CD8-positive, alpha-beta memory T cell (primary cell): ENCODE results near the gene CPPED1. TPM values are rescaled to one million over a fixed set of nuclear protein-coding genes. Genes with fewer than 3 reads are reported as not detected.

ENCODE experiments used
- CTCF ChIA-PET: fragments of 350-600 bp; sonication (Branson Sonifier 250); formaldehyde crosslinking; loops from one replicate; lab custom pipeline; 2021; ENCODE audit warnings: antibody characterized with exemption; lab: Charles Lee
- POLR2A ChIA-PET: fragments of 350-600 bp; sonication (Branson Sonifier 250); formaldehyde crosslinking; loops from one replicate; lab custom pipeline; 2021; ENCODE audit warnings: antibody characterized with exemption; lab: Charles Lee
- DNase-seq, 5 donors: peaks; one replicate each; pipeline versions ENCODE4 v3.0.0 to v3.0.0-alpha.2; 2020 to 2022; ENCODE audit warnings: mixed read lengths in 1 of 5
- H3K27ac ChIP-seq: one replicate; pipeline ENCODE4 v1.7.0; 2013; ENCODE audit warnings: low read depth, mild to moderate bottlenecking, low read length, moderate library complexity
- H3K27me3 ChIP-seq: 2 replicates; pipeline ENCODE4 v1.7.0; 2013; ENCODE audit warnings: low read length, mild to moderate bottlenecking; ENCODE audit not compliant: insufficient read depth, poor library complexity, severe bottlenecking
- H3K36me3 ChIP-seq: 2 replicates; pipeline ENCODE4 v1.7.0; 2013; ENCODE audit warnings: mild to moderate bottlenecking, low read length, moderate library complexity; ENCODE audit not compliant: insufficient read depth
- H3K4me1 ChIP-seq: 2 replicates; pipeline ENCODE4 v1.7.0; 2013; ENCODE audit warnings: mild to moderate bottlenecking, low read length, moderate library complexity; ENCODE audit not compliant: insufficient read depth
- H3K4me3 ChIP-seq: 2 replicates; pipeline ENCODE4 v1.7.0; 2013; ENCODE audit warnings: mild to moderate bottlenecking, low read length
- H3K9me3 ChIP-seq: 2 replicates; pipeline ENCODE4 v1.7.0; 2013; ENCODE audit warnings: mild to moderate bottlenecking, low read length
- H3K27ac Mint-ChIP-seq, 8 donors: one replicate each; pipeline ENCODE4 v1.8.0; 2020 to 2021; ENCODE audit warnings: mixed read lengths in 8 of 8, mild to moderate bottlenecking in 6 of 8, inconsistent platforms in 3 of 8, moderate library complexity in 3 of 8
- H3K27me3 Mint-ChIP-seq, 2 donors: one replicate each; pipeline ENCODE4 v1.8.0; 2020 to 2021; ENCODE audit warnings: mixed read lengths in 2 of 2, mild to moderate bottlenecking in 1 of 2, moderate library complexity in 1 of 2
- H3K36me3 Mint-ChIP-seq, 3 donors: one replicate each; pipeline ENCODE4 v1.8.0; 2020 to 2021; ENCODE audit warnings: mixed read lengths in 3 of 3, inconsistent platforms in 1 of 3, mild to moderate bottlenecking in 1 of 3
- H3K4me1 Mint-ChIP-seq, 3 donors: one replicate each; pipeline ENCODE4 v1.8.0; 2020 to 2021; ENCODE audit warnings: mixed read lengths in 3 of 3, inconsistent platforms in 1 of 3, mild to moderate bottlenecking in 1 of 3
- H3K4me3 Mint-ChIP-seq, 7 donors: one replicate each; pipeline ENCODE4 v1.8.0; 2020 to 2021; ENCODE audit warnings: mixed read lengths in 7 of 7, mild to moderate bottlenecking in 6 of 7, moderate library complexity in 4 of 7, inconsistent platforms in 2 of 7
- H3K9me3 Mint-ChIP-seq, 5 donors: one replicate each; pipeline ENCODE4 v1.8.0; 2020 to 2022; ENCODE audit warnings: mixed read lengths in 5 of 5, mild to moderate bottlenecking in 3 of 5, moderate library complexity in 2 of 5, inconsistent platforms in 1 of 5
- polyA plus RNA-seq: library from polyadenylated mRNA; unstranded; fragments of 300-500 nt; fragmentation: Illumina TruSeq; gene quantifications from one replicate; pipeline ENCODE4 v1.2.3, GENCODE V29; 2021
- total RNA-seq, 2 experiments: library from RNA; stranded (reverse); gene quantifications; one replicate each; pipeline ENCODE4 v1.2.3, GENCODE V29; 2021

CPPED1 gene
- total and polyA plus RNA-seq, 3 experiments from 2014 or later: 5.2 to 9.8 (median 7.3) TPM

DNA sequence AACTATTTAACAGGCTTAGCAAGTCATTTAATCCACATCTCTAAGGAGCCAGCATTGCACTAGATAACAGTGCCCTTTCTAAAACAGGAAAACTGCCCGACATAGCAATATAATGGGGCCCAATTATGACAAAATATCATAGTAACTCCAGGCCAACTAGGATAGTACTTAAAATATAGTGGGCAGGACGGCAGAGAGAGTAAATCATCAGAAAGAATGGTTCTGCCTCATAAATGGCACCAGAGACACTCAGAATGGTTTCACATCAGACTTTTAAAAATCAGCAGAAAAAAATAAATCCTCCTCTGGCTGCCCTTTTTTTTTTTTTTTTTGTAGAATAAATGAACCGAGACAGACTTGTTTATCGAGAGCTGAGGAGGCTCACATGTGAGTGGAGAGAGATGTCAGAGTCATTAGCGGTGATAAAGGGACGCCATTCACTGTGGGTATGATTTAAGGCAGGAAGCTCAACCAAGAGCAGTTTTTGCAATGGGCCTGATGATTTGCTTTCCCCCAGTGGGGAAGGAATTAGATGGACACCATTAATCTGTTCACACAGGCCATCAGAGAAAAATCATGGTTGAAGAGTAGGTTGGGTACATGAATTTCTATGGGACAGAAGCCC is 62.6 kb downstream of the CPPED1 start:
- POLR2A ChIA-PET: no interaction called here
- Mint-ChIP-seq H3K27ac (no peak overlapping the region), H3K9me3 (peaks cover 12 to 41% (median 19%) of the 10 kb centered on the region in 5 donors), H3K27me3 (peaks cover 0 to 1% of the 10 kb centered on the region in 2 donors), H3K4me3 (no peak overlapping the region), H3K36me3 (peaks cover 29 to 72% (median 40%) of the 10 kb centered on the region in 3 donors), H3K4me1 (no peaks in the 10 kb centered on the region)
- H3K27me3 ChIP-seq: no peaks in the 10 kb centered on the region
- DNase-seq: no peak
- no peak overlapping the region for H3K27ac ChIP-seq
- CTCF ChIA-PET: no interaction called here
- H3K9me3 ChIP-seq: no peaks in the 10 kb centered on the region
- no peak overlapping the region for H3K4me3 ChIP-seq
- H3K36me3 ChIP-seq: no peaks in the 10 kb centered on the region
- H3K4me1 ChIP-seq: no peaks in the 10 kb centered on the region

DNA sequence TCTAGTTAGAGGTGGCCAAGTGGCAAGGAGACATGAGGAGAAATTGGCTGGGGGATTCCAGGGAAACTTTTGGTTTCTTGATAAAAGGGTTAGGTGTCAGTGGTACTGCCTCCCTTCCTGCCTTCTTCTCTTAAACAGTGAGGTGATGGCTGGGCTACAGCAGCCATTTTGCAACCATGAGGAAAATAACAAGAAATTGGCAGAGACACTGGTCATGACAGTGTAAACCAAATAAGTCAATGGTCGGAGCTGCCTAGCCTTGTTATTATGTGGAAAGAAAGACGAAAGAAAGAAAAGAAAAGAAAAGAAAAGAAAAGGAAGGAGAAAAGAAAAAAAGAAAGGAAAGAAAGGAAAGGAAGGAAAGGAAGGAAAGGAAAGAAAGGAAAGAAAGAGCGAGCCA is 63.9 kb downstream of the CPPED1 start:
- no peak overlapping the region for H3K4me3 ChIP-seq
- DNase-seq: no peak
- no peaks in the 10 kb centered on the region for H3K4me1 ChIP-seq
- H3K9me3 ChIP-seq: no peaks in the 10 kb centered on the region
- Mint-ChIP-seq H3K4me3 (no peak overlapping the region), H3K9me3 (peaks cover 9 to 38% (median 14%) of the 10 kb centered on the region in 5 donors), H3K4me1 (no peaks in the 10 kb centered on the region), H3K27me3 (peaks cover 0 to 1% of the 10 kb centered on the region in 2 donors), H3K36me3 (peaks cover 26 to 69% (median 46%) of the 10 kb centered on the region in 3 donors), H3K27ac (no peak overlapping the region)
- ChIA-PET CTCF (no interaction called here), POLR2A (no interaction called here)
- no peaks in the 10 kb centered on the region for H3K36me3 ChIP-seq
- H3K27me3 ChIP-seq: no peaks in the 10 kb centered on the region
- no peak overlapping the region for H3K27ac ChIP-seq

DNA sequence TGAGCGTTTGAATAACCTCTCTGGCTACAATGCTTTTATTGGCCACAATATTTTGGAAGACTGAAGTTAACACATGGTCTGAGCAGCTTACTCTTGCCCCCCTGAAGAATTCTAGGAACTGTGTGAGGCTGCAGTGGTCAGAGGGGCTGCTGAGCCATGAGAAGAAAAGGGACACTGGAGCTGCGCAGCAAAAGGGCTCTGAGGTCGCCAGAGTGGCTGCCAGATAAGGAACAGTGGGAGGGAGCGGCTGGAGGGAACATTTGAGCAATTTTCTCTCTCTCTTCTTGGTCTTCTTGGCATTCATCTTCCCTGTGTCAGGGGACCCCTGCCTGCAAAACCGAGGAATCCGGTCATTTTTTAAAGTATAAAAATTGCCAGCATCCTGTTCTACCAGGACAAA is 66.1 kb downstream of the CPPED1 start:
- Mint-ChIP-seq H3K4me1 (no peaks in the 10 kb centered on the region), H3K27ac (no peak overlapping the region), H3K36me3 (peaks cover 33 to 72% (median 57%) of the 10 kb centered on the region in 3 donors), H3K9me3 (peaks cover 17 to 46% (median 22%) of the 10 kb centered on the region in 5 donors), H3K27me3 (peaks cover 0 to under 1% of the 10 kb centered on the region in 2 donors), H3K4me3 (no peak overlapping the region)
- Histone ChIP-seq H3K4me3 (no peak overlapping the region), H3K9me3 (no peaks in the 10 kb centered on the region), H3K27ac (no peak overlapping the region), H3K27me3 (no peaks in the 10 kb centered on the region), H3K4me1 (no peaks in the 10 kb centered on the region), H3K36me3 (no peaks in the 10 kb centered on the region)
- POLR2A ChIA-PET: no interaction called here
- no peak for DNase-seq
- CTCF ChIA-PET: no interaction called here

DNA sequence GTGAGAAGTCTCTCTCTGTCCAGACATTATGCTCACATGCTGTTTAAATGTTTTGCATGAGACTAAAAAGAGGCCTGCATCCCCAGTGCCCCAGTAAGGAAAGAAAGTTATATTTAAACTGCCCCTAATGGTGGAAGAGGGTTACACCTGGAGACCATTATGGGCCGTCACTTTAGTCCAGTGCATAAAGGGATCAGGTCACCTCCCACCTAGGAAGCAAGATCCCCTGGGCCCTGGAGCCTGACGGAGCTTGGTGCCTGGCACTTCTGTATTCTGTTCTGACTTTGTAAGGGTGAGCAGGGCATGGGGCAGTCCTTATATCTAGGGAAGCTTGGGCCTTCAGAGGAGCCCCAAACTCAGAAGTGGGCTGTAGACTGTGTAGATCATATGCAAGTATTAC is 67.9 kb downstream of the CPPED1 start:
- H3K4me3 ChIP-seq: no peak overlapping the region
- no peaks in the 10 kb centered on the region for H3K4me1 ChIP-seq
- no peak overlapping the region for H3K27ac Mint-ChIP-seq
- H3K36me3 ChIP-seq: no peaks in the 10 kb centered on the region
- DNase-seq: no peak
- H3K4me3 Mint-ChIP-seq: no peak overlapping the region
- H3K27ac ChIP-seq: no peak overlapping the region
- POLR2A ChIA-PET: no interaction called here
- no peaks in the 10 kb centered on the region for H3K27me3 Mint-ChIP-seq
- peaks cover 32 to 76% (median 56%) of the 10 kb centered on the region in 3 donors for H3K36me3 Mint-ChIP-seq
- H3K9me3 ChIP-seq: no peaks in the 10 kb centered on the region
- CTCF ChIA-PET: no interaction called here
- H3K9me3 Mint-ChIP-seq: peaks cover 26 to 57% (median 33%) of the 10 kb centered on the region in 5 donors
- H3K27me3 ChIP-seq: no peaks in the 10 kb centered on the region
- no peaks in the 10 kb centered on the region for H3K4me1 Mint-ChIP-seq

DNA sequence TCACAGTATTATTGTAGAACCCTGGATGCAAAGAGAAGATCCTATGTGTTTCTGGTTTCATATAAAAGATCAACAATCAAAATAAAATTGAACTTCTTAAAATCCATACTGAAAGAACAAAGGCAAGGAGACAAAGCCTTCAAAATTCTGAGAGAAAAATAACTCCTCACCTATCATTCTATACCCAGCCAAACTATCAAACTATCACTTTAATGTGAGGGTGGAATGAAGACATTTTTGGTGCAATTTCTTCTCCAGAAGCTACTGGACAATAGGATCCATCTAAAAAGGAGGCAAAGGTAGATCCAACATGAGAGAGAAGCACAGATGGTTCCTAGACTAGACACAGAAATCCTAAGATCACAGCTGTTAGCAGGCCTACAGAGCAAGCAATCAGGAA is 71.1 kb downstream of the CPPED1 start:
- H3K27me3 Mint-ChIP-seq: no peaks in the 10 kb centered on the region
- no peak for DNase-seq
- H3K36me3 ChIP-seq: no peaks in the 10 kb centered on the region
- no peak overlapping the region for H3K27ac ChIP-seq
- H3K9me3 ChIP-seq: no peaks in the 10 kb centered on the region
- H3K27me3 ChIP-seq: no peaks in the 10 kb centered on the region
- peaks cover 24 to 69% (median 35%) of the 10 kb centered on the region in 3 donors for H3K36me3 Mint-ChIP-seq
- POLR2A ChIA-PET: no interaction called here
- H3K9me3 Mint-ChIP-seq: peaks cover 23 to 65% (median 30%) of the 10 kb centered on the region in 5 donors
- H3K4me3 Mint-ChIP-seq: no peak overlapping the region
- no peaks in the 10 kb centered on the region for H3K4me1 Mint-ChIP-seq
- no peak overlapping the region for H3K4me3 ChIP-seq
- no peaks in the 10 kb centered on the region for H3K4me1 ChIP-seq
- CTCF ChIA-PET: no interaction called here
- H3K27ac Mint-ChIP-seq: no peak overlapping the region

DNA sequence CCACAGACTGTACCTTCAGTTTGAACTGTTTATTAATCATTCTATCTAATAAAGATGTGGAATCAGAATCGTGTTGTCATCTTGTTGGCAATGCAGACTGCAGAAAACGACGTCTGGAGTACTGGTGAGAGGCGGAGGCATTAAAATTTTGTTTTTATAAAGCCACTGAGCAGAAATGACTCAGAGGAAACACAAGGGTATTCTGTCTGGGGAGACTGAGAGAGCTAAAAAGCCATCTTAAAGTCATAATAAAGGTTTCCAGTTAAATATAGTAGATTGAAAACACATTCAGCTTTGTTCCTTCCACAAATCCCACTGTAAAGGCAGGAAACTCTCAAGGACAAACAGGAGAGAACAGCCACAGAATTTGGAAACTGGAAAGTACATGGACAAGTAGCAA is 74.2 kb downstream of the CPPED1 start:
- no peaks in the 10 kb centered on the region for H3K27me3 ChIP-seq
- H3K4me3 ChIP-seq: no peak overlapping the region
- Mint-ChIP-seq H3K27ac (no peak overlapping the region), H3K27me3 (no peaks in the 10 kb centered on the region), H3K36me3 (peaks cover 11 to 54% (median 20%) of the 10 kb centered on the region in 3 donors), H3K4me1 (no peaks in the 10 kb centered on the region), H3K4me3 (no peak overlapping the region), H3K9me3 (peaks cover 20 to 61% (median 24%) of the 10 kb centered on the region in 5 donors)
- ChIA-PET CTCF (no interaction called here), POLR2A (no interaction called here)
- no peak for DNase-seq
- no peaks in the 10 kb centered on the region for H3K36me3 ChIP-seq
- no peaks in the 10 kb centered on the region for H3K4me1 ChIP-seq
- H3K9me3 ChIP-seq: no peaks in the 10 kb centered on the region
- H3K27ac ChIP-seq: no peak overlapping the region

DNA sequence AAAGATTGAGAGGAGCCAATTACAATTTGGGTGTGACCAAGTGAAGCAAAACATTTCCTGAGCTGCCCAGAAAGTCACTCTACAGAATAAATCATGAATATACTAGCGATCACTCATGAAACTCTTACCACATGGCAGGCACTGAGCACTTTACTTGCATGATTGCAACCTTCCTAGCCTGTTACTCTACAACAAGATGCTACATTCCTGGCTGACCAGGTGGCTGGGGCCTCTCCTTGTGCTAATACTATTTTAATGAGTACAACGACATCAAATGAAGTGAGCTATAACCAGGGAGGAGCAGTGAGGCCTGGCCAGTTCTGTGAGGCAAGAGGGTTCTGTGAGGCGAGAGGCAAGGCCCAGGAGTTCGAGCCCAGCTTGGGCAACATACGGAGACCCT is 75.2 kb downstream of the CPPED1 start:
- no peak overlapping the region for H3K27ac Mint-ChIP-seq
- Histone ChIP-seq H3K27me3 (no peaks in the 10 kb centered on the region), H3K27ac (no peak overlapping the region), H3K9me3 (no peaks in the 10 kb centered on the region), H3K4me1 (no peaks in the 10 kb centered on the region), H3K36me3 (no peaks in the 10 kb centered on the region), H3K4me3 (no peak overlapping the region)
- peaks cover 0 to 3% of the 10 kb centered on the region in 2 donors for H3K27me3 Mint-ChIP-seq
- ChIA-PET POLR2A (no interaction called here), CTCF (no interaction called here)
- no peaks in the 10 kb centered on the region for H3K4me1 Mint-ChIP-seq
- peaks cover 8 to 57% (median 17%) of the 10 kb centered on the region in 3 donors for H3K36me3 Mint-ChIP-seq
- no peak overlapping the region for H3K4me3 Mint-ChIP-seq
- no peak for DNase-seq
- peaks cover 18 to 65% (median 21%) of the 10 kb centered on the region in 5 donors for H3K9me3 Mint-ChIP-seq

DNA sequence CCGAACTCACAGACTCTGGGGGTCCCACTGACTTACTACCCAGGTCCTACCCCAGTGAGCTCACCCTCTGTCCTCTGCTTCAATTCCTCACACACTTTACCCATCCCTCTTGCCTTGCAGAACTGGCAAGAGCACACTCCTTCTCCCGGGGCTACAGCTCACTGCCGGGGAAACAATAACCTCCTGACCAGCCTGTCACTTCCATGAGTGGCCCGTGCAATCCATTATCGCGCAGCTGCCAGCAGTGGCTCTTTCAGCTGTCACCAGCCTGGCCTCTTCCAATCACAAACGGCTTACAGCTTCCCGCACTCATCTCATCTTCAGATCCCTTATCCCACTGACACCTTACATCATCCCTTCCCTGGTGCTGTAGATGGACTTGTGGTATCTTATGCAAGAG is 79.5 kb downstream of the CPPED1 start:
- Mint-ChIP-seq H3K36me3 (peaks cover 8 to 54% (median 11%) of the 10 kb centered on the region in 3 donors), H3K4me1 (no peaks in the 10 kb centered on the region), H3K27ac (no peak overlapping the region), H3K9me3 (peaks cover 0 to 53% (median 9%) of the 10 kb centered on the region in 5 donors), H3K27me3 (peaks cover 0 to 3% of the 10 kb centered on the region in 2 donors), H3K4me3 (no peak overlapping the region)
- Histone ChIP-seq H3K36me3 (no peaks in the 10 kb centered on the region), H3K4me1 (no peaks in the 10 kb centered on the region), H3K27ac (no peak overlapping the region), H3K9me3 (no peaks in the 10 kb centered on the region), H3K4me3 (no peak overlapping the region), H3K27me3 (no peaks in the 10 kb centered on the region)
- ChIA-PET POLR2A (no interaction called here), CTCF (interaction anchor here (0.6 kb wide), 1 partner anchor 9 kb away, joined by 3 read pairs; no protein-coding TSS in a partner anchor)
- no peak for DNase-seq
